ENCODE results near the gene RAI1.

GRCh38 chr17:17684906-17685774 lies 3.9 kb downstream of the RAI1 start:
- TF ChIP-seq POLR2AphosphoS5 (IDR thresholded peaks at IDR 0.05; ENCODE audit: borderline replicate concordance, low read depth, low read length): no peak
- TF ChIP-seq EZH2 (IDR thresholded peaks at IDR 0.05): no peak
